Measurements from ENCODE around the gene INSR. TPM values are rescaled to one million over a fixed set of nuclear protein-coding genes. Genes with fewer than 3 reads are reported as not detected.

Gene INSR
- total and polyA plus RNA-seq, 3 experiments from 2014 or later: 1.2 TPM; not detected in 1

DNA sequence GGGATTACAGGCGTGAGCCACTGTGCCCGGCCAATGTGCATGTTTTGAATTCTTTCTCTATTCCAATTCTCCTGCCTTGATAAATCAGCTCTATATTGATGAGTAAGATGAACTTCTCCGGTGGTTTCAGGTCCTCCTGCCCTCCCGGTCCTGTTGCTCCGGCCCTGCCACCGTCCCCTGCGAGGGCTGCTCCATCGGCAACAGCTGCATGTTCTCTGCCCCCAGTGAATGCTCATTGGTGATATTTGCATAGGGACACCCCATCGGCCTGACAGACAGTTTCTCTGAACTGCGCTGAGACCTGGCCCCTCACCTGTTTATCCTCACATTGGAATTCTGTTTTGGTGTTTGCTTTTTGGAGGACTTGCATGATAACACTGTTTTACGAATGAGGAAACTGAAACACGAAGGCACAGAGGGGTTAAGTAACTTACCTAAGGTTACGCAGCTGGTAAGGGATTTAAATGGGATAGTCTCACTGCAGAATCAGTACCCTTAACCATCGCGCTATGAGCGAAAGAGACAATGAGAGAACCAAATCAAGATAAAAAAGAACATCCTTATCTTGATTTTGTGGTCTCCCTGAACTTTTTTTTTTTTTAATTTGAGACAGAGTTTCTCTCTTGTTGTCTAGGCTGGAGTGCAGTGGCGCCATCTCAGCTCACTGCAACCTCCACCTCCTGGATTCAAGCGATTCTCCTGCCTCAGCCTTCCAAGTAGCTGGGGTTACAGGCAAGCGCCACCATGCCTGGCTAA lies 192.5 kb downstream of the INSR start:
- CTCF ChIA-PET: interaction anchor here (0.8 to 3.2 kb wide), 11 partner anchors 9 to 579 kb away, joined by 3 to 12 read pairs (median 3); partner anchors contain the start of genes ARHGEF18 and TRAPPC5

DNA sequence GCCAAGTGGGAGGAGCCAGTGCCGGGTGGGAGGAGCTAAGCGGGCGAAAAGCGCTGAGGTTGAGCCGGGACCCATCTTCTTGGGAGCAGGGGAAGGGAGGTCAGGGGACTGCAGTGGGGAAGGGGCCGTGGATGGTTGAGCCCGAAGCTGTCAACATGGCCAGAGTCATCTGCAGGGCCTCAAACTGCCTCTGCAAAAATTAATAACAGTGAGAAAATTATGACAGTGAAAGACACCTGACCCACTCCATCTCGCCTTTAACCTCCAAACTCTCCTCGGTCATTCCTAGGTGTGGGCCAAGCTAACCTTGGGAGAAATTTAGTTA lies 194.7 kb downstream of the INSR start:
- no peak for DNase-seq
- H3K27me3 ChIP-seq (ENCODE audit: insufficient read depth, low read length, poor library complexity, severe bottlenecking): no peaks in the 10 kb centered on the region
- no peaks in the 10 kb centered on the region for H3K36me3 ChIP-seq (ENCODE audit: insufficient read depth, low read length)
- peaks cover 3 to 8% of the 10 kb centered on the region in 2 donors for H3K27me3 Mint-ChIP-seq
- POLR2A ChIA-PET: interaction anchor here (0.6 to 1.7 kb wide), 4 partner anchors 28 to 254 kb away, joined by 3 to 25 read pairs (median 5); partner anchors contain the start of gene ZNF557
- CTCF ChIA-PET: interaction anchor here (0.6 to 1.6 kb wide), 7 partner anchors 10 to 582 kb away, joined by 3 to 4 read pairs (median 3); partner anchors contain the start of genes ARHGEF18, TRAPPC5 and ZNF557
- peaks cover 7% of the 10 kb centered on the region for H3K9me3 ChIP-seq (ENCODE audit: low read length)
- peak overlapping the region; percentile 74 for H3K27ac ChIP-seq (ENCODE audit: low read depth, low read length)
- H3K4me1 Mint-ChIP-seq: peaks cover 21 to 30% (median 28%) of the 10 kb centered on the region in 3 donors
- peaks cover 16% of the 10 kb centered on the region for H3K4me1 ChIP-seq (ENCODE audit: insufficient read depth, low read length)
- peaks cover 18 to 32% (median 21%) of the 10 kb centered on the region in 5 donors for H3K9me3 Mint-ChIP-seq
- peaks cover 3 to 19% (median 7%) of the 10 kb centered on the region in 3 donors for H3K36me3 Mint-ChIP-seq
- peak overlapping the region; percentile 85 for H3K4me3 ChIP-seq (ENCODE audit: low read length)
- H3K27ac Mint-ChIP-seq: peak overlapping the region; percentile 80 to 99 (median 92)
- peak overlapping the region; percentile 91 to 97 (median 94) for H3K4me3 Mint-ChIP-seq

More for the DNA sequence above, 192.5 kb downstream of the INSR start:
- H3K9me3 Mint-ChIP-seq: peaks cover 3 to 12% (median 5%) of the 10 kb centered on the region in 5 donors
- H3K27ac ChIP-seq (ENCODE audit: low read depth, low read length): no peak overlapping the region
- peaks cover 3 to 6% (median 4%) of the 10 kb centered on the region in 3 donors for H3K36me3 Mint-ChIP-seq
- H3K4me3 ChIP-seq (ENCODE audit: low read length): no peak overlapping the region
- no peaks in the 10 kb centered on the region for H3K36me3 ChIP-seq (ENCODE audit: insufficient read depth, low read length)
- peak overlapping the region in 4 of 8 donors; percentile 5 to 81 (median 40) for H3K27ac Mint-ChIP-seq
- POLR2A ChIA-PET: interaction anchor here (0.6 kb wide), 2 partner anchors 548 to 1055 kb away, joined by 7 to 9 read pairs; no protein-coding TSS in a partner anchor
- no peaks in the 10 kb centered on the region for H3K9me3 ChIP-seq (ENCODE audit: low read length)
- peaks cover 3 to 8% of the 10 kb centered on the region in 2 donors for H3K27me3 Mint-ChIP-seq
- H3K27me3 ChIP-seq (ENCODE audit: insufficient read depth, low read length, poor library complexity, severe bottlenecking): no peaks in the 10 kb centered on the region
- peak in 1 of 5 donors; percentile 43 for DNase-seq
- H3K4me1 Mint-ChIP-seq: peaks cover 21 to 30% (median 28%) of the 10 kb centered on the region in 3 donors
- H3K4me1 ChIP-seq (ENCODE audit: insufficient read depth, low read length): peaks cover 16% of the 10 kb centered on the region
- H3K4me3 Mint-ChIP-seq: peak overlapping the region; percentile 9 to 68 (median 57)

DNA sequence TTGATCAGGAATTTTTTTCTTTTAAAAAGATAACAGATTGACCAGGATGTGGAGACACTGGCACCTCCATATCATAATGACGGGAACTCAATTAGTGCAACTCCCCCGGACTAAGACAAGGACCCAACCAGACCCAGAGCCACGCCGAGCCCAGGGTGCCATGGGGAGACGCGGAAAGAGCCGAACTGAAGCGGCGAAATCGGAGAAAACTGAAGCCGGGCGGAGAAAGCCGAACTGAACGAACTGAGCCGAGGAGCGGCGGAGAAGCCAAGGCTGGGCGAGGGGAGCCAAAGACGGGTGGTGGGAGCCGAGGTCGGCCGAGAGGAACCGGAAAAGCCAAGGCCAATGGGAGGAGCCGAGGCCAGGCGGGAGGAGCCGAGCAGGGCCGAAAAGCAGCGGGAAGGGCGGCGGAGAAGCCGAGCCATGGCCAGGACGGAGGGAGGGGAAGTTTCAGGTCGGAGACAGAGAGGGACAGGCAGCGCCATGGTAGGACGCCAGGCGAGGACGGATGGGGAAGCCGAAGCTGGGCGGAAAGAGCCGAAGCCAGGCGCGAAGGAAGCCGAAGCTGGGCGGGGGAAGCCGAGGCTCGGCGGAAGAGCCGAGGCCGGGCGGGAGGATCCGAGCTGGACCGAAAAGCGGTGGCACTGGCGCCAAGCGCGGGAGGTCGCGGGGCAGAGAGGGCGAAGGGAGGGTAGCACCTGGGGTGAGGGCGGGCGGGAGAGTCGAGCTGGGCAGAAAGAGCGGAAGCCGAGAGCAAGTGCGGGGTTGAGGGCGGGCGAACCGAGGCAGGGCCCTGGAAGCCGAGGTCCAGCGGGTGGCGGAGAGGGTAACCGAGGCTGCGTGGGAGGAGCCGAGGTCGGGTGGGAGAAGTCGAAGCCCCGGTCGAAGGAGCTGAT lies 195.3 kb downstream of the INSR start:
- ChIA-PET CTCF (interaction anchor here (0.6 to 1.6 kb wide), 7 partner anchors 10 to 582 kb away, joined by 3 to 4 read pairs (median 3); partner anchors contain the start of genes ARHGEF18, TRAPPC5 and ZNF557), POLR2A (interaction anchor here (0.6 to 1.7 kb wide), 5 partner anchors 22 to 255 kb away, joined by 3 to 25 read pairs (median 4); partner anchors contain the start of gene ZNF557)
- peaks cover 16% of the 10 kb centered on the region for H3K4me1 ChIP-seq (ENCODE audit: insufficient read depth, low read length)
- Mint-ChIP-seq H3K36me3 (peaks cover 3 to 20% (median 7%) of the 10 kb centered on the region in 3 donors), H3K27ac (peak overlapping the region; percentile 88 to 99 (median 92)), H3K4me3 (peak overlapping the region; percentile 91 to 97 (median 94)), H3K4me1 (peaks cover 21 to 30% (median 28%) of the 10 kb centered on the region in 3 donors), H3K27me3 (peaks cover 3 to 8% of the 10 kb centered on the region in 2 donors), H3K9me3 (peaks cover 18 to 34% (median 24%) of the 10 kb centered on the region in 5 donors)
- DNase-seq: peak; percentile 74 to 91 (median 82)
- H3K27me3 ChIP-seq (ENCODE audit: insufficient read depth, low read length, poor library complexity, severe bottlenecking): no peaks in the 10 kb centered on the region
- peak overlapping the region; percentile 74 for H3K27ac ChIP-seq (ENCODE audit: low read depth, low read length)
- peak overlapping the region; percentile 85 for H3K4me3 ChIP-seq (ENCODE audit: low read length)
- H3K36me3 ChIP-seq (ENCODE audit: insufficient read depth, low read length): no peaks in the 10 kb centered on the region
- H3K9me3 ChIP-seq (ENCODE audit: low read length): peaks cover 7% of the 10 kb centered on the region

DNA sequence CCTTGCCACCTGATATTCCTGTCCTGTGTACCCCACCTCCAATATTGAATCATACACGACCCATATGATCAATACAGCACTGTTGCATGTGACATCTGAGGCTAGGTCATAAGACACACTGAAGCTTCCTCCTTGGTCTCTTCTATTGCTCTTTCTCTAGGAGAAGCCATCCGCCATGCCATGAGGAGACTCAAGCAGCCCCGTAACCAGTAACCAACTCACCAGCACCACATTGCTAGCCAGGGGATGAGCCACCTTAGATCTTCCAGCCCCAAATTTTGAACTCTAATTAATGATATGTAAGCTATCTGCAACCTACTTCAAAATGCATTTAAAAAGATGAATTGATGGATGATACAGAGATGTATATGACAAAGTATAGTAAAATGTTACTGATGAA lies 196.1 kb downstream of the INSR start:
- H3K4me3 Mint-ChIP-seq: peak overlapping the region; percentile 91 to 97 (median 94)
- CTCF ChIA-PET: interaction anchor here (1.6 kb wide), 2 partner anchors 9 to 28 kb away, joined by 3 to 4 read pairs; partner anchors contain the start of gene ZNF557

DNA sequence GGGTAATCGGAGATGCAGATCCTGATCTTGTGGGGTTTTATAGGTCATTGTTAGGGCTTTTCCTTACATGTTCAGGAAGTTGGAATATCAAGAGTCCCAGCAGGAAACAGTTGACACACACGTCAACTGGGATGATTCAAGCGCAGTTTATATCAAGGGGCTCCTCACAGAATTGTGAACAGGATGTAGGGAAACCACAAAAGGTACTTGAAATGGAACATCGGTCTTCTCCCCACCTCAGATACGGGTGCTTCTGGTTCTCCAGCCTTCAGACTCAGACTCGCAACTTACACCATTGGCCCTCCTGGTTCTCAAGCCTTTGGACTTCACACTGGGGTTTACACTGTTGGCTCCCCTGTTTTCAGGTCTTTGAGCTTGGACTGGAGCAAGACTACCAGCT lies 205.2 kb downstream of the INSR start:
- no peak overlapping the region for H3K27ac Mint-ChIP-seq
- ChIA-PET CTCF (interaction anchor here (0.8 kb wide), 1 partner anchor 10 kb away, joined by 3 read pairs; no protein-coding TSS in a partner anchor), POLR2A (no interaction called here)
- H3K36me3 Mint-ChIP-seq: peaks cover 5 to 51% (median 19%) of the 10 kb centered on the region in 3 donors
- Histone ChIP-seq H3K9me3 (ENCODE audit: low read length) (peaks cover 46% of the 10 kb centered on the region), H3K4me3 (ENCODE audit: low read length) (peak overlapping the region; percentile 40), H3K27ac (ENCODE audit: low read depth, low read length) (no peak overlapping the region), H3K4me1 (ENCODE audit: insufficient read depth, low read length) (peaks cover 5% of the 10 kb centered on the region), H3K27me3 (ENCODE audit: insufficient read depth, low read length, poor library complexity, severe bottlenecking) (no peaks in the 10 kb centered on the region), H3K36me3 (ENCODE audit: insufficient read depth, low read length) (peaks cover 9% of the 10 kb centered on the region)
- H3K9me3 Mint-ChIP-seq: peaks cover 15 to 79% (median 69%) of the 10 kb centered on the region in 5 donors
- no peak for DNase-seq
- no peak overlapping the region for H3K4me3 Mint-ChIP-seq
- peaks cover 4 to 8% (median 5%) of the 10 kb centered on the region in 3 donors for H3K4me1 Mint-ChIP-seq
- no peaks in the 10 kb centered on the region for H3K27me3 Mint-ChIP-seq

More for the DNA sequence above, 196.1 kb downstream of the INSR start:
- POLR2A ChIA-PET: interaction anchor here (0.7 kb wide), 1 partner anchor 21 kb away, joined by 3 read pairs; no protein-coding TSS in a partner anchor
- peaks cover 16% of the 10 kb centered on the region for H3K4me1 ChIP-seq (ENCODE audit: insufficient read depth, low read length)
- Mint-ChIP-seq H3K36me3 (peaks cover 3 to 24% (median 7%) of the 10 kb centered on the region in 3 donors), H3K9me3 (peaks cover 18 to 40% (median 27%) of the 10 kb centered on the region in 5 donors), H3K27ac (peak overlapping the region in 7 of 8 donors; percentile 40 to 95 (median 91)), H3K27me3 (peaks cover 3 to 8% of the 10 kb centered on the region in 2 donors), H3K4me1 (peaks cover 21 to 30% (median 28%) of the 10 kb centered on the region in 3 donors)
- peaks cover 7% of the 10 kb centered on the region for H3K9me3 ChIP-seq (ENCODE audit: low read length)
- no peaks in the 10 kb centered on the region for H3K36me3 ChIP-seq (ENCODE audit: insufficient read depth, low read length)
- H3K27ac ChIP-seq (ENCODE audit: low read depth, low read length): no peak overlapping the region
- no peak for DNase-seq
- H3K4me3 ChIP-seq (ENCODE audit: low read length): no peak overlapping the region
- no peaks in the 10 kb centered on the region for H3K27me3 ChIP-seq (ENCODE audit: insufficient read depth, low read length, poor library complexity, severe bottlenecking)

DNA sequence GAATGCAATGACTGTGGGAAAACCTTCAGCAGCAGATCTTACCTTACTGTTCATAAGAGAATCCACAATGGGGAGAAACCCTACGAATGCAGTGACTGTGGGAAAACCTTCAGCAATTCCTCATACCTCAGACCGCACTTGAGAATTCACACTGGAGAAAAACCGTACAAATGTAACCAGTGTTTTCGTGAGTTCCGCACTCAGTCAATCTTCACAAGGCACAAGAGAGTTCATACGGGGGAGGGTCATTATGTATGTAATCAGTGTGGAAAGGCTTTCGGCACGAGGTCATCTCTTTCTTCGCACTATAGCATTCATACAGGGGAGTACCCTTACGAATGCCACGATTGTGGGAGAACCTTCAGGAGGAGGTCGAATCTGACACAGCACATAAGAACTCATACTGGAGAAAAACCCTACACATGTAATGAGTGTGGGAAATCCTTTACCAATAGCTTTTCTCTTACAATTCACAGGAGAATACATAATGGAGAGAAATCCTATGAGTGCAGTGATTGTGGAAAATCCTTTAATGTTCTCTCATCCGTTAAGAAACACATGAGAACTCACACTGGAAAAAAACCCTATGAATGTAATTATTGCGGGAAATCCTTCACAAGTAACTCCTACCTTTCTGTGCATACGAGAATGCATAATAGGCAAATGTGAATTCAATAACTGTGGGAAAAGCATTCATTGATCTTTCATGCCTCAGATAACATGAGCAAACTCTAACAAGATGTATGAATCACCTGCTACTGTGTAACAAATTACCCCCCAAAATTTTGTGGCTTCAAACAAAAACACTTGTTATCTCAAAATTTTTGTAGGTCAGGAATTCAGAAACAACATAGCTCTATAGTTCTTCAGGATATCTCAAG lies 210.9 kb downstream of the INSR start:
- H3K4me3 ChIP-seq (ENCODE audit: low read length): peak overlapping the region; percentile 9
- H3K4me1 Mint-ChIP-seq: no peaks in the 10 kb centered on the region
- no peak overlapping the region for H3K4me3 Mint-ChIP-seq
- H3K27ac Mint-ChIP-seq: peak overlapping the region in 2 of 8 donors; percentile 8 to 72
- H3K27me3 ChIP-seq (ENCODE audit: insufficient read depth, low read length, poor library complexity, severe bottlenecking): no peaks in the 10 kb centered on the region
- ChIA-PET CTCF (interaction anchor here (1.0 kb wide), 1 partner anchor 19 kb away, joined by 3 read pairs; no protein-coding TSS in a partner anchor), POLR2A (interaction anchor here (0.7 to 1.2 kb wide), 3 partner anchors 13 to 1460 kb away, joined by 3 read pairs; partner anchors contain the start of genes SAFB and ZNF557)
- peaks cover 75% of the 10 kb centered on the region for H3K9me3 ChIP-seq (ENCODE audit: low read length)
- H3K27me3 Mint-ChIP-seq: no peaks in the 10 kb centered on the region
- H3K4me1 ChIP-seq (ENCODE audit: insufficient read depth, low read length): no peaks in the 10 kb centered on the region
- peaks cover 22 to 95% (median 88%) of the 10 kb centered on the region in 5 donors for H3K9me3 Mint-ChIP-seq
- no peak overlapping the region for H3K27ac ChIP-seq (ENCODE audit: low read depth, low read length)
- H3K36me3 ChIP-seq (ENCODE audit: insufficient read depth, low read length): peaks cover 64% of the 10 kb centered on the region
- H3K36me3 Mint-ChIP-seq: peaks cover 38 to 77% (median 70%) of the 10 kb centered on the region in 3 donors
- DNase-seq: no peak

All from CD8-positive, alpha-beta memory T cell (primary cell).